MM.1S (cell line): ENCODE data around the gene CNNM4.

Experiments used
- DNase-seq: peaks from one replicate; pipeline ENCODE4 v3.0.0-alpha.2; 2015
- H2AFZ ChIP-seq: fragments of 300-600 bp; sonication (generic); 2 replicates; pipeline ENCODE4 v1.6.0; 2016; ENCODE audit warnings: antibody characterized with exemption, low read length
- H3F3A ChIP-seq: fragments of 300-600 bp; sonication (generic); 2 replicates; pipeline ENCODE4 v1.6.1; 2016; ENCODE audit warnings: mild to moderate bottlenecking, antibody characterized with exemption, low read length, moderate library complexity, mixed read lengths; ENCODE audit not compliant: insufficient read depth
- H3K27ac ChIP-seq: fragments of 300-600 bp; sonication (generic); 2 replicates; pipeline ENCODE4 v1.5.1; 2016; ENCODE audit warnings: mild to moderate bottlenecking, low read length
- H3K27me3 ChIP-seq: fragments of 300-600 bp; sonication (generic); replicated peaks from 2 replicates; pipeline ENCODE4 v1.6.0; 2016; ENCODE audit warnings: low read length; ENCODE audit not compliant: insufficient read depth
- H3K36me3 ChIP-seq: fragments of 300-600 bp; sonication (generic); replicated peaks from 2 replicates; pipeline ENCODE4 v1.6.1; 2016; ENCODE audit warnings: mild to moderate bottlenecking, low read length, mixed read lengths; ENCODE audit not compliant: insufficient read depth
- H3K4me1 ChIP-seq: fragments of 300-600 bp; sonication (generic); 2 replicates; pipeline ENCODE4 v1.6.1; 2016; ENCODE audit warnings: low read length, mixed read lengths
- H3K4me2 ChIP-seq: fragments of 300-600 bp; sonication (generic); 2 replicates; pipeline ENCODE4 v1.6.0; 2016; ENCODE audit warnings: low read depth, low read length
- H3K4me3 ChIP-seq: fragments of 300-600 bp; sonication (generic); 2 replicates; pipeline ENCODE4 v1.5.1; 2016; ENCODE audit warnings: low read length, mixed read lengths
- H3K79me2 ChIP-seq: fragments of 300-600 bp; sonication (generic); 2 replicates; pipeline ENCODE4 v1.6.1; 2016; ENCODE audit warnings: mixed run types, low read length, mixed read lengths
- H3K9ac ChIP-seq: fragments of 300-600 bp; sonication (generic); 2 replicates; pipeline ENCODE4 v1.6.1; 2016; ENCODE audit warnings: low read length, mixed read lengths
- H3K9me2 ChIP-seq: fragments of 300-600 bp; sonication (generic); replicated peaks from 2 replicates; pipeline ENCODE4 v1.6.1; 2016; ENCODE audit warnings: mild to moderate bottlenecking, low read length, mixed read lengths; ENCODE audit not compliant: insufficient read depth
- H3K9me3 ChIP-seq: fragments of 300-600 bp; sonication (generic); replicated peaks from 2 replicates; pipeline ENCODE4 v1.6.1; 2016; ENCODE audit warnings: mild to moderate bottlenecking, low read length, mixed read lengths; ENCODE audit not compliant: insufficient read depth
- H4K20me1 ChIP-seq: fragments of 300-600 bp; sonication (generic); 2 replicates; pipeline ENCODE4 v1.6.1; 2016; ENCODE audit warnings: mild to moderate bottlenecking, low read length, moderate library complexity, mixed read lengths; ENCODE audit not compliant: insufficient read depth
- EZH2 ChIP-seq: fragments of 300-600 bp; sonication (generic); optimal IDR thresholded peaks from 2 replicates; pipeline ENCODE3; 2017; ENCODE audit warnings: low read depth, mild to moderate bottlenecking, antibody characterized with exemption, low read length, mixed read lengths
- EZH2phosphoT487 ChIP-seq: fragments of 300-600 bp; sonication (generic); IDR thresholded peaks from 2 replicates; pipeline ENCODE4 v1.6.1; 2018; ENCODE audit warnings: antibody characterized with exemption, low read length
- TF ChIP-seq, protein P1 (sequence below): fragments of 300-600 bp; sonication (generic); IDR thresholded peaks from 2 replicates; pipeline ENCODE4 v1.5.1; 2016; ENCODE audit warnings: antibody characterized with exemption, low read length, mixed read lengths

The CNNM4 gene

DNA sequence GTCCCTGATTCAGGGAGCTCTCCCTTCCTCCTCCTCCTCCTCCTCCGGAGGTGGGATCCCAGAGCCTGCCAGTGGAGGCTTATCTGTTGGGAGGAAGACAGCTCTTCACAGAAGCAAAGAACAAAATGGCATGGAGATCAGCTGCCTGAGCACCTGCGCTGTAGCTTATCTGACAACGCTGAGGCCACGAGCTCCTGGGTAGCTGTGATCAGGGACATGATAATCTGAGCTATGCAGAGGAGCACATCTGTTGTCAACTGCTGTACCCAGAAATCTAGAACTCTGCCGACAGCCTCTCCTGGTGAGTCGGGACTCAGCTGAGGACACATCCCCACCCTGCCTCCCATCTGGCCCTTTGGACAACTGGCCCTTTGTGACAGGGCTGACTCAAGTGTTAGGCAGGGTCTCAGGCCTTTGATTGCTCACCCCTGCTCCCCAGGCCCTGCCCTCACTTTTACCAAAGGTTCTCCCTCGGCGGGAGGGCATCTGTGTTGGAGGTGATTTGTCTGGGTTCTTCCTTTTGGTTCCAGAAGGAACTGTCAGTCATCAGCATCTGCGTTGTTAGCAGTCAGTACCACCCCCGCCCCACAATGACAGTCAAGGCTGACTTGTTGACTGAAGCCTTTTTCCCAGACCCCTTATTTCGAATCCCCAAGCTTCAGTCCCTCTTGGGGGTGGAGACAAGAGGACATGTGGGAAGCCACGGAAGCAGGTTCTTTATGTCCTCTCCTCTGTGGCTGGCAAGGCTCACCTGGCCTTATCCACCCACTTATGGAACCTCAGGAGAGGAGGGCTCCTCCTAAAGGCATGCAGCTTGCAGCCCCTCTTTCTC, 49.5 kb downstream of the CNNM4 start:
- TF ChIP-seq, protein P1, sequence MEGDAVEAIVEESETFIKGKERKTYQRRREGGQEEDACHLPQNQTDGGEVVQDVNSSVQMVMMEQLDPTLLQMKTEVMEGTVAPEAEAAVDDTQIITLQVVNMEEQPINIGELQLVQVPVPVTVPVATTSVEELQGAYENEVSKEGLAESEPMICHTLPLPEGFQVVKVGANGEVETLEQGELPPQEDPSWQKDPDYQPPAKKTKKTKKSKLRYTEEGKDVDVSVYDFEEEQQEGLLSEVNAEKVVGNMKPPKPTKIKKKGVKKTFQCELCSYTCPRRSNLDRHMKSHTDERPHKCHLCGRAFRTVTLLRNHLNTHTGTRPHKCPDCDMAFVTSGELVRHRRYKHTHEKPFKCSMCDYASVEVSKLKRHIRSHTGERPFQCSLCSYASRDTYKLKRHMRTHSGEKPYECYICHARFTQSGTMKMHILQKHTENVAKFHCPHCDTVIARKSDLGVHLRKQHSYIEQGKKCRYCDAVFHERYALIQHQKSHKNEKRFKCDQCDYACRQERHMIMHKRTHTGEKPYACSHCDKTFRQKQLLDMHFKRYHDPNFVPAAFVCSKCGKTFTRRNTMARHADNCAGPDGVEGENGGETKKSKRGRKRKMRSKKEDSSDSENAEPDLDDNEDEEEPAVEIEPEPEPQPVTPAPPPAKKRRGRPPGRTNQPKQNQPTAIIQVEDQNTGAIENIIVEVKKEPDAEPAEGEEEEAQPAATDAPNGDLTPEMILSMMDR = no peak
- TF ChIP-seq EZH2 (no peak), EZH2phosphoT487 (no peak)
- Histone ChIP-seq H3K27me3 (no peaks in the 10 kb centered on the region), H3F3A (peaks cover 4% of the 10 kb centered on the region; the same call in 1 of the 2 replicates), H3K4me1 (peaks cover 4% of the 10 kb centered on the region), H3K79me2 (no peaks in the 10 kb centered on the region), H3K9ac (no peak overlapping the region), H3K36me3 (no peaks in the 10 kb centered on the region), H3K4me3 (no peak overlapping the region), H3K27ac (no peak overlapping the region), H3K4me2 (no peak overlapping the region), H4K20me1 (no peaks in the 10 kb centered on the region), H2AFZ (no peak overlapping the region), H3K9me2 (no peaks in the 10 kb centered on the region), H3K9me3 (no peaks in the 10 kb centered on the region)
- no peak for DNase-seq

DNA sequence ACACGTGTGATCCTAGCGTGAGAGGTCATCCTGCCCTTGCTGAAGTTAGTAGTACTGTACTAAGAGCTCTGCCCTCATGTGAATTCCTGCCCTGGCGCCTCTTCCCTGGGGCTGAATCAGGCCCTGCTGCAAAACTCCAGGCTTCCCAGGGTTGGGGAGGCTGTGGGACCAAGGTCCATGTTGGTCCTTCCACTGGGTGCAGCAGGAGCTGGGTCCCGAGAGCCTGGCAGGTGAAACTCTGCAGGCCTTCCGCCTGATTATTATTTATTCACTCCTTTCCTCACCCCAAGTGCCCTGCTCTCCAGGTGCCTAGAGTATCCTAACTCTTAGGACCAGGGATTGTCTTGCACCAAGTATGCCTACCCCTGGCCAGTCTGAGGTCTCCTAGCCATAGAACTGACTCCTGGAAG, 50.1 kb downstream of the CNNM4 start:
- no peaks in the 10 kb centered on the region for H3K27me3 ChIP-seq
- TF ChIP-seq EZH2 (no peak), EZH2phosphoT487 (no peak)
- TF ChIP-seq, protein P1 = no peak

DNA sequence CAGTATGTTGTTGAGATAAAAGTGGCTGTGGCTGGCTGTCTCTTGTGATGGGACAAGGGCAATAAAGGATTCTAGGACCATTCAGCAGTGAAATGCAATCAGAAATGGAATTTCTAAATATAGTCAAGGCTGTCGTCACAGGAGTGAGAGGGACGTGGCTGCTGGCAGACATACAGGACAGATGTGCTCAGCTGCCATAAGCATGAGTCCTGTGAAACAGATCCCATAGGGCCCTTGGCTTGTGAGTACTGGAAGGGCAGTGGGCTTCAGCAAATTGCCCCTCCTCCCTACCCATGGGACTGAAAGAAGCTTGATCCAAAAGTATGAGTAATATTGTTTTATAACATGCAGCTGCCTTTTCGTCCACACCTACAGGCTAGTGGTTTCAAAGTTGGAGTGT, 51.2 kb downstream of the CNNM4 start:
- no peaks in the 10 kb centered on the region for H3K9me2 ChIP-seq
- no peaks in the 10 kb centered on the region for H3K9me3 ChIP-seq
- no peak overlapping the region for H3K4me3 ChIP-seq
- TF ChIP-seq, protein P1 = no peak
- TF ChIP-seq EZH2phosphoT487 (no peak), EZH2 (no peak)
- H3K4me2 ChIP-seq = no peak overlapping the region
- H4K20me1 ChIP-seq = no peaks in the 10 kb centered on the region
- H3K79me2 ChIP-seq = no peaks in the 10 kb centered on the region
- no peak for DNase-seq
- peaks cover 8% of the 10 kb centered on the region; the same call in 1 of the 2 replicates for H3F3A ChIP-seq
- no peak overlapping the region for H2AFZ ChIP-seq
- H3K27me3 ChIP-seq = no peaks in the 10 kb centered on the region
- H3K36me3 ChIP-seq = no peaks in the 10 kb centered on the region
- H3K27ac ChIP-seq = no peak overlapping the region
- peaks cover 4% of the 10 kb centered on the region for H3K4me1 ChIP-seq
- no peak overlapping the region for H3K9ac ChIP-seq

More for the DNA sequence above, 50.1 kb downstream of the CNNM4 start:
- H3K4me2 ChIP-seq = no peak overlapping the region
- H2AFZ ChIP-seq = no peak overlapping the region
- no peak for DNase-seq
- no peak overlapping the region for H3K9ac ChIP-seq
- no peaks in the 10 kb centered on the region for H3K36me3 ChIP-seq
- H3K4me3 ChIP-seq = no peak overlapping the region
- peaks cover 8% of the 10 kb centered on the region; the same call in 1 of the 2 replicates for H3F3A ChIP-seq
- H4K20me1 ChIP-seq = no peaks in the 10 kb centered on the region
- no peaks in the 10 kb centered on the region for H3K79me2 ChIP-seq
- H3K9me2 ChIP-seq = no peaks in the 10 kb centered on the region
- peaks cover 4% of the 10 kb centered on the region for H3K4me1 ChIP-seq
- no peak overlapping the region for H3K27ac ChIP-seq
- no peaks in the 10 kb centered on the region for H3K9me3 ChIP-seq
